Keratinocyte (primary cell): Measurements from ENCODE around the gene NAT9. TPM values are rescaled to one million over a fixed set of nuclear protein-coding genes. Genes with fewer than 3 reads are reported as not detected.

Experiments used
- DNase-seq: peaks from one replicate; pipeline ENCODE4 v3.0.0-alpha.2; 2011; ENCODE audit warnings: low read depth, missing footprints, low spot score
- FAIRE-seq: peaks from 2 replicates; lab custom pipeline; 2011; peaks lifted over from hg19 to GRCh38; lab: Jason Lieb, UNC
- H2AFZ ChIP-seq: 2 replicates; pipeline ENCODE4 v1.6.0; 2012; ENCODE audit warnings: low read length, control low read depth, inconsistent platforms; ENCODE audit not compliant: control insufficient read depth
- H3K27ac ChIP-seq: 2 replicates; pipeline ENCODE4 v1.5.1; 2011; ENCODE audit warnings: low read length; ENCODE audit not compliant: control insufficient read depth, insufficient read depth
- H3K27me3 ChIP-seq: 3 replicates; pipeline ENCODE4 v1.6.0; 2011; ENCODE audit warnings: low read length; ENCODE audit not compliant: control insufficient read depth, insufficient read depth; ENCODE audit errors: extremely low read depth
- H3K36me3 ChIP-seq, 2 experiments: 2 replicates in 1 of 2; 3 replicates in 1 of 2; pipeline ENCODE4 v1.5.1; 2011; ENCODE audit warnings: low read length in 2 of 2, mild to moderate bottlenecking in 1 of 2; ENCODE audit not compliant: control insufficient read depth in 2 of 2, insufficient read depth in 2 of 2; ENCODE audit errors: extremely low read depth in 1 of 2
- H3K4me1 ChIP-seq: 3 replicates; pipeline ENCODE4 v1.5.1; 2011; ENCODE audit warnings: low read length; ENCODE audit not compliant: control insufficient read depth, insufficient read depth; ENCODE audit errors: extremely low read depth
- H3K4me2 ChIP-seq: 3 replicates; pipeline ENCODE4 v1.6.0; 2011; ENCODE audit warnings: low read depth, low read length; ENCODE audit not compliant: control insufficient read depth, insufficient read depth; ENCODE audit errors: extremely low read depth
- H3K4me3 ChIP-seq, 3 experiments: fragments of 200-600 bp in 1 of 3; sonication (generic) in 1 of 3; 2 replicates in 2 of 3; 3 replicates in 1 of 3; pipeline ENCODE4 v1.5.1; 2011 to 2016; ENCODE audit warnings: low read length in 3 of 3, mild to moderate bottlenecking in 3 of 3, control low read depth in 2 of 3, inconsistent platforms in 1 of 3, low read depth in 1 of 3, mixed read lengths in 1 of 3, mixed run types in 1 of 3, moderate library complexity in 1 of 3; ENCODE audit not compliant: control insufficient read depth in 2 of 3, insufficient read depth in 2 of 3; ENCODE audit errors: extremely low read depth in 1 of 3
- H3K79me2 ChIP-seq: 2 replicates; pipeline ENCODE4 v1.6.0; 2012; ENCODE audit warnings: low read length; ENCODE audit not compliant: control insufficient read depth, insufficient read depth
- H3K9ac ChIP-seq: 3 replicates; pipeline ENCODE4 v1.6.0; 2011; ENCODE audit warnings: low read length; ENCODE audit not compliant: control insufficient read depth, insufficient read depth; ENCODE audit errors: extremely low read depth
- H3K9me1 ChIP-seq: 3 replicates; pipeline ENCODE4 v1.6.0; 2011; ENCODE audit warnings: low read length; ENCODE audit not compliant: control insufficient read depth, insufficient read depth; ENCODE audit errors: extremely low read depth
- H3K9me3 ChIP-seq: 2 replicates; pipeline ENCODE4 v1.5.1; 2012; ENCODE audit warnings: low read depth, low read length; ENCODE audit not compliant: control insufficient read depth
- H4K20me1 ChIP-seq: 3 replicates; pipeline ENCODE4 v1.6.0; 2011; ENCODE audit warnings: low read length; ENCODE audit not compliant: control insufficient read depth, insufficient read depth; ENCODE audit errors: extremely low read depth
- EZH2 ChIP-seq: IDR thresholded peaks from one replicate; pipeline ENCODE4 v1.6.1; 2012; ENCODE audit warnings: inconsistent platforms, mild to moderate bottlenecking, low read length, moderate library complexity
- dilution Hi-C: fragments of 300-500 bp; cut with MboI; formaldehyde crosslinking; loops from one replicate; pipeline ENCODE4 v1.7.0; 2020; ENCODE audit warnings: low sequenced_read_pairs; ENCODE audit not compliant: extremely low pct_ligation_motif_present
- polyA plus RNA-seq, 5 experiments: library from polyadenylated mRNA; depleted of rRNA in 3 of 5; stranded (reverse) in 3 of 5; stranded (forward) in 1 of 5; unstranded in 1 of 5; fragments of >200 nt; gene quantifications; 1 replicate in 1 of 5; 2 replicates in 3 of 5; 3 replicates in 1 of 5; pipeline versions ENCODE4 v1.2.1 to v1.2.3, GENCODE V29; 2011 to 2012; ENCODE audit warnings: missing spikeins in 2 of 5, low read depth in 1 of 5, low replicate concordance in 1 of 5
- TF ChIP-seq, protein P1 (sequence below), 3 experiments: IDR thresholded peaks in 1 of 3; conservative IDR thresholded peaks in 1 of 3; optimal IDR thresholded peaks in 1 of 3; 2 replicates in 2 of 3; 3 replicates in 1 of 3; pipeline versions ENCODE3 to v1.5.1; 2011; ENCODE audit warnings: low read length in 3 of 3, mild to moderate bottlenecking in 3 of 3, moderate library complexity in 2 of 3, control low read depth in 1 of 3, inconsistent platforms in 1 of 3; ENCODE audit not compliant: insufficient read depth in 2 of 3; ENCODE audit errors: extremely low read depth in 1 of 3

NAT9 gene
- polyA plus RNA-seq, 1 donor (not counting 4 experiments of a cell fraction or from before 2014, with no cell fraction given) = 34.6 TPM

- TF ChIP-seq, protein P1, sequence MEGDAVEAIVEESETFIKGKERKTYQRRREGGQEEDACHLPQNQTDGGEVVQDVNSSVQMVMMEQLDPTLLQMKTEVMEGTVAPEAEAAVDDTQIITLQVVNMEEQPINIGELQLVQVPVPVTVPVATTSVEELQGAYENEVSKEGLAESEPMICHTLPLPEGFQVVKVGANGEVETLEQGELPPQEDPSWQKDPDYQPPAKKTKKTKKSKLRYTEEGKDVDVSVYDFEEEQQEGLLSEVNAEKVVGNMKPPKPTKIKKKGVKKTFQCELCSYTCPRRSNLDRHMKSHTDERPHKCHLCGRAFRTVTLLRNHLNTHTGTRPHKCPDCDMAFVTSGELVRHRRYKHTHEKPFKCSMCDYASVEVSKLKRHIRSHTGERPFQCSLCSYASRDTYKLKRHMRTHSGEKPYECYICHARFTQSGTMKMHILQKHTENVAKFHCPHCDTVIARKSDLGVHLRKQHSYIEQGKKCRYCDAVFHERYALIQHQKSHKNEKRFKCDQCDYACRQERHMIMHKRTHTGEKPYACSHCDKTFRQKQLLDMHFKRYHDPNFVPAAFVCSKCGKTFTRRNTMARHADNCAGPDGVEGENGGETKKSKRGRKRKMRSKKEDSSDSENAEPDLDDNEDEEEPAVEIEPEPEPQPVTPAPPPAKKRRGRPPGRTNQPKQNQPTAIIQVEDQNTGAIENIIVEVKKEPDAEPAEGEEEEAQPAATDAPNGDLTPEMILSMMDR (optimal IDR thresholded peaks at IDR 0.05 in 1 of 3, IDR thresholded peaks at IDR 0.05 in 1 of 3, conservative IDR thresholded peaks at IDR 0.05 in 1 of 3; ENCODE audit: extremely low read depth in 1 of 3, insufficient read depth in 2 of 3, low read length in 3 of 3) = no peak
- no peak for TF ChIP-seq EZH2
- no peaks in the 10 kb centered on the region for H4K20me1 ChIP-seq
- H3K4me2 ChIP-seq = peak overlapping the region; percentile 91
- H3K27ac ChIP-seq = peak overlapping the region; percentile 62
- H3K36me3 ChIP-seq = peaks cover 31 to 45% of the 10 kb centered on the region in 2 experiments
- H3K9me1 ChIP-seq = no peaks in the 10 kb centered on the region
- DNase-seq (no peak), FAIRE-seq (peak; percentile 32)
- H3K4me3 ChIP-seq = peak overlapping the region; percentile 87 to 96 (median 95)
- H3K27me3 ChIP-seq = no peaks in the 10 kb centered on the region
- dilution Hi-C loops = no loop called here
- H3K9me3 ChIP-seq = no peaks in the 10 kb centered on the region
- peaks cover 8% of the 10 kb centered on the region for H3K4me1 ChIP-seq
- H3K9ac ChIP-seq = peak overlapping the region; percentile 81
- H2AFZ ChIP-seq = peak overlapping the region; percentile 92
- H3K79me2 ChIP-seq = peaks cover 36% of the 10 kb centered on the region
Measured at GRCh38 chr17:74775409-74776043, 619 bp downstream of the NAT9 start.

- Histone ChIP-seq H3K36me3 (peaks cover 29 to 37% of the 10 kb centered on the region in 2 experiments), H3K4me1 (peaks cover 8% of the 10 kb centered on the region), H3K4me2 (peak overlapping the region; percentile 2), H3K4me3 (no peak overlapping the region), H3K9me3 (no peaks in the 10 kb centered on the region), H3K9me1 (no peaks in the 10 kb centered on the region), H3K27ac (no peak overlapping the region), H3K9ac (no peak overlapping the region), H4K20me1 (no peaks in the 10 kb centered on the region), H2AFZ (no peak overlapping the region), H3K79me2 (peaks cover 36% of the 10 kb centered on the region), H3K27me3 (no peaks in the 10 kb centered on the region)
- dilution Hi-C loops = no loop called here
- no peak for DNase-seq
- no peak for FAIRE-seq
- TF ChIP-seq, protein P1 (optimal IDR thresholded peaks at IDR 0.05 in 1 of 3, IDR thresholded peaks at IDR 0.05 in 1 of 3, conservative IDR thresholded peaks at IDR 0.05 in 1 of 3; ENCODE audit: extremely low read depth in 1 of 3, insufficient read depth in 2 of 3, low read length in 3 of 3) = no peak
- TF ChIP-seq EZH2 = no peak
Measured at GRCh38 chr17:74773871-74774286, 2.3 kb downstream of the NAT9 start.
